Calu3 (cell line): ENCODE measurements around the gene LRRC75A. TPM values are rescaled to one million over a fixed set of nuclear protein-coding genes. Genes with fewer than 3 reads are reported as not detected.
"Not testable (repeated sequence)": the region's sequence is repeated elsewhere in the genome, so short reads cannot be mapped to it uniquely, and the experiment has no call there.

Experiments used
- BruUV-seq: library from RNA; stranded (reverse); fragments of 400-500 nt; replicated peaks from 2 replicates; lab custom pipeline; 2021; lab: Mats Ljungman, UMichigan
- CTCF ChIA-PET: fragments of 300-600 bp; sonication (Branson Sonifier 250); formaldehyde crosslinking; loops from one replicate; lab custom pipeline; 2022; ENCODE audit warnings: antibody characterized with exemption; lab: Charles Lee
- DNase-seq: peaks from one replicate; pipeline ENCODE4 v3.0.0; 2022
- H3K27ac Mint-ChIP-seq: one replicate; pipeline ENCODE4 v1.8.0; 2022; ENCODE audit warnings: mixed read lengths; ENCODE audit not compliant: unreplicated experiment
- H3K27me3 Mint-ChIP-seq: one replicate; pipeline ENCODE4 v1.8.0; 2022; ENCODE audit warnings: mixed read lengths; ENCODE audit not compliant: unreplicated experiment
- H3K36me3 Mint-ChIP-seq: one replicate; pipeline ENCODE4 v1.8.0; 2022; ENCODE audit warnings: mild to moderate bottlenecking, moderate library complexity, mixed read lengths; ENCODE audit not compliant: insufficient read depth, unreplicated experiment
- H3K4me1 Mint-ChIP-seq: one replicate; pipeline ENCODE4 v1.8.0; 2022; ENCODE audit warnings: mild to moderate bottlenecking, low read depth, mixed read lengths; ENCODE audit not compliant: unreplicated experiment
- H3K4me3 Mint-ChIP-seq: one replicate; pipeline ENCODE4 v1.8.0; 2022; ENCODE audit warnings: mild to moderate bottlenecking, low read depth, moderate library complexity, mixed read lengths; ENCODE audit not compliant: unreplicated experiment
- H3K9me3 Mint-ChIP-seq: one replicate; pipeline ENCODE4 v1.8.0; 2022; ENCODE audit warnings: low read depth, mixed read lengths; ENCODE audit not compliant: unreplicated experiment
- CTCF ChIP-seq: fragments of 200-600 bp; IDR thresholded peaks from one replicate; pipeline ENCODE4 v1.8.0; 2022; ENCODE audit warnings: antibody characterized with exemption; ENCODE audit not compliant: unreplicated experiment
- intact Hi-C: fragments of 100-400 bp; cut with micrococcal nuclease; formaldehyde crosslinking; loops from one replicate; pipeline ENCODE4 v1.10.0; 2022; ENCODE audit not compliant: unreplicated experiment
- total RNA-seq: library from RNA; stranded (reverse); gene quantifications from 2 replicates; pipeline ENCODE4 v1.2.3, GENCODE V29; 2022

The LRRC75A gene
- total RNA-seq, 1 experiment from 2014 or later = 3.0 TPM

- CTCF ChIA-PET = no interaction called here
- TF ChIP-seq CTCF = no peak
- intact Hi-C loops = no loop called here
- no peak for DNase-seq
- H3K4me1 Mint-ChIP-seq = no peaks in the 10 kb centered on the region
- H3K36me3 Mint-ChIP-seq = no peaks in the 10 kb centered on the region
- H3K9me3 Mint-ChIP-seq = no peaks in the 10 kb centered on the region
- H3K27ac Mint-ChIP-seq = no peak overlapping the region
- H3K4me3 Mint-ChIP-seq = no peak overlapping the region
- no TSS peak for BruUV-seq
- peaks cover 21% of the 10 kb centered on the region for H3K27me3 Mint-ChIP-seq
Measured at GRCh38 chr17:16527298-16527697, 35.3 kb upstream of the LRRC75A start.

GRCh38 chr17:16525556-16525955 is 33.6 kb upstream of the LRRC75A start:
- H3K27ac Mint-ChIP-seq, intact Hi-C loops, H3K36me3 Mint-ChIP-seq, H3K4me1 Mint-ChIP-seq, BruUV-seq, DNase-seq, H3K9me3 Mint-ChIP-seq, H3K4me3 Mint-ChIP-seq: not testable (repeated sequence)
- CTCF ChIA-PET = interaction anchor here (0.7 to 1.0 kb wide), 2 partner anchors 10 to 76 kb away, joined by 3 to 6 read pairs; no protein-coding TSS in a partner anchor
- H3K27me3 Mint-ChIP-seq = peaks cover 21% of the 10 kb centered on the region

GRCh38 chr17:16521070-16521727 is 29.2 kb upstream of the LRRC75A start:
- Mint-ChIP-seq H3K27me3 (peaks cover 7% of the 10 kb centered on the region), H3K27ac (no peak overlapping the region), H3K4me3 (no peak overlapping the region), H3K36me3 (no peaks in the 10 kb centered on the region), H3K4me1 (peaks cover 21% of the 10 kb centered on the region), H3K9me3 (no peaks in the 10 kb centered on the region)
- BruUV-seq = no TSS peak
- CTCF ChIA-PET = interaction anchor here (0.6 to 1.3 kb wide), 9 partner anchors 13 to 158 kb away, joined by 3 to 13 read pairs (median 3); no protein-coding TSS in a partner anchor
- TF ChIP-seq CTCF = peak; percentile 51
- intact Hi-C loops = loop anchor here (1.0 to 5.0 kb wide), 2 partner anchors 68 to 159 kb away; no protein-coding TSS in a partner anchor
- peak; percentile 70 for DNase-seq

GRCh38 chr17:16519021-16519420 is 27.0 kb upstream of the LRRC75A start:
- Mint-ChIP-seq H3K36me3 (no peaks in the 10 kb centered on the region), H3K27ac (no peak overlapping the region), H3K27me3 (peaks cover 12% of the 10 kb centered on the region), H3K4me1 (peaks cover 22% of the 10 kb centered on the region), H3K9me3 (no peaks in the 10 kb centered on the region), H3K4me3 (no peak overlapping the region)
- CTCF ChIA-PET = interaction anchor here (0.6 to 0.7 kb wide), 2 partner anchors 27 to 155 kb away, joined by 3 to 4 read pairs; partner anchors contain the start of gene LRRC75A
- DNase-seq = no peak
- no peak for TF ChIP-seq CTCF
- no TSS peak for BruUV-seq
- intact Hi-C loops = no loop called here

- H3K9me3 Mint-ChIP-seq = no peaks in the 10 kb centered on the region
- CTCF ChIA-PET = no interaction called here
- H3K4me1 Mint-ChIP-seq = peaks cover 22% of the 10 kb centered on the region
- BruUV-seq = no TSS peak
- no peak overlapping the region for H3K4me3 Mint-ChIP-seq
- no peak overlapping the region for H3K27ac Mint-ChIP-seq
- no peak for DNase-seq
- intact Hi-C loops = no loop called here
- H3K36me3 Mint-ChIP-seq = no peaks in the 10 kb centered on the region
- peaks cover 12% of the 10 kb centered on the region for H3K27me3 Mint-ChIP-seq
- TF ChIP-seq CTCF = no peak
Measured at GRCh38 chr17:16517477-16517876, 25.5 kb upstream of the LRRC75A start.
